Left lung (tissue), 10 donors: ENCODE results near the gene DBN1. TPM values are rescaled to one million over a fixed set of nuclear protein-coding genes. Genes with fewer than 3 reads are reported as not detected.
A peak's percentile ranks its signal among the peaks of the same experiment; 100 is the strongest.

Source experiments
- ATAC-seq: fragments of 200-7000 bp; cut with Tn5 transposase; one replicate; pipeline ENCODE4 v1.9.1; 2020; ENCODE audit warnings: moderate library complexity
- DNase-seq, 4 donors: peaks; one replicate each; pipeline ENCODE4 v3.0.0-alpha.2; 2013 to 2020
- H3K27ac ChIP-seq, 2 donors: fragments of 200-600 bp; sonication (generic) in 1 of 2; one replicate each; pipeline versions ENCODE4 v1.5.0 to v1.8.0; 2020 to 2021
- H3K27me3 ChIP-seq, 2 donors: fragments of 200-600 bp; sonication (generic) in 1 of 2; one replicate each; pipeline versions ENCODE4 v1.5.0 to v1.8.0; 2020 to 2021
- H3K36me3 ChIP-seq, 2 donors: fragments of 200-600 bp; sonication (generic) in 1 of 2; one replicate each; pipeline versions ENCODE4 v1.5.0 to v1.8.0; 2020 to 2021
- H3K4me1 ChIP-seq, 2 donors: fragments of 200-600 bp; one replicate each; pipeline ENCODE4 v1.8.0; 2021
- H3K4me3 ChIP-seq, 2 donors: fragments of 200-600 bp; sonication (generic) in 1 of 2; one replicate each; pipeline versions ENCODE4 v1.5.0 to v1.8.0; 2020 to 2021; ENCODE audit warnings: mild to moderate bottlenecking in 1 of 2
- H3K9me3 ChIP-seq, 2 donors: fragments of 200-600 bp; sonication (generic) in 1 of 2; one replicate each; pipeline versions ENCODE4 v1.5.0 to v1.8.0; 2020 to 2021
- CTCF ChIP-seq, 2 donors: fragments of 200-600 bp; sonication (generic) in 1 of 2; IDR thresholded peaks; one replicate each; pipeline versions ENCODE4 v1.5.0 to v1.8.0; 2021; ENCODE audit warnings: antibody characterized with exemption in 2 of 2
- intact Hi-C, 2 donors: fragments of 100-400 bp; cut with DNase I; formaldehyde crosslinking; loops; one replicate each; pipeline versions ENCODE4 v1.11.2 to v1.14.2; 2022
- polyA plus RNA-seq, 6 donors: library from polyadenylated mRNA; unstranded; fragments of 120-200 nt; gene quantifications; one replicate each; pipeline ENCODE4 v1.2.1, GENCODE V29; 2013; ENCODE audit not compliant: insufficient read length in 6 of 6
- total RNA-seq, 2 donors: library from RNA; stranded (reverse); fragmentation: NEBNext Ultra II Directional; extraction: Animal tissue kit (Norgen Biotek cat#: 25700); gene quantifications; one replicate each; pipeline ENCODE4 v1.2.1, GENCODE V29; 2021
- donor health status: DM: no; HTN: yes; CAD: no.
- donor health status: DM: no; HTN: no; CAD: no.

DBN1 gene
- total and polyA plus RNA-seq, 8 donors = 43.2 to 207 (median 148) TPM

GRCh38 chr5:177467436-177467835 is 6.0 kb downstream of the DBN1 start:
- no peak for TF ChIP-seq CTCF (IDR thresholded peaks at IDR 0.05)
- intact Hi-C loops = no loop called here
- Histone ChIP-seq H3K9me3 (no peaks in the 10 kb centered on the region), H3K27me3 (peaks cover 0 to 8% of the 10 kb centered on the region in 2 donors), H3K36me3 (peaks cover 0 to 27% of the 10 kb centered on the region in 2 donors), H3K4me3 (no peak overlapping the region), H3K27ac (no peak overlapping the region), H3K4me1 (peaks cover 9 to 23% of the 10 kb centered on the region in 2 donors)
- ATAC-seq (no peak), DNase-seq (peak in 1 of 4 donors; percentile 66)

DNA sequence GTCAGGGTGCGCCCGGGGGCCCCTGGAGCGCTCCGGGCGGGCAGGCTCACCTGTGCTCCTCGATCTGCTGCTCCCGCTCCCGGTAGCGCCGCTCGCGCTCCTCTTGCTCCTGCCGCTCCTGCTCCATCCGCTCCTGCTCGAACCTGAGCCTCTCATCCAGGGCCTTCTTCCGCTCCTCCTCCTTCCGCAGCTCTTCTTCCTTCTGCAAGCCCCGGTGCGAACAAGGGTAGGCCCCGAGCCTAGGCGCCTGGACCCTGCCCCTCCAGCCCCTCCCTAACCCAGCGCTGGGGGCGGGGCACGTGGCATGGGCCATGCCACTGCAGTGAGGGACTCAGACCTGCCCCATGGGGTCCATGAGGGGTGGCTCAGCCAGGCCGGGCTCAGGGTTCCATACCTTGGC is 6.6 kb downstream of the DBN1 start:
- intact Hi-C loops = no loop called here

DNA sequence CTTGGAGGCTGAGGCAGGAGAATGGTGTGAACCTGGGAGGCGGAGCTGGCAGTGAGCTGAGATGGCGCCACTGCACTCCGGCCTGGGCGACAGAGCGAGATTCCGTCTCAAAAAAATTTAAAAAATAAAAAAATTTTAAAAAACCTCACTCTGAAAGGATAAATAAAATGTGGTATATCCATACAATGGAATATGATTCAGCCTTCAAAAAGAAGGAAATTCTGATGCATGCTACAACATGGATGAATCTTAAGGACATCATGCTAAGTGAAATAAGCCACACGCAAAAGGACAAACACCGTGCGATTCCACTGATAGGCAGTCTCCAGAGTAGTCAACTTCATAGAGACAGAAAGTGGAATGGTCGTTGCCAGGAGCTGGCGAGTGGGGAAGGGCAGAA is 8.4 kb downstream of the DBN1 start:
- no peak for DNase-seq
- Histone ChIP-seq H3K4me1 (peaks cover 0 to 21% of the 10 kb centered on the region in 2 donors), H3K27me3 (no peaks in the 10 kb centered on the region), H3K9me3 (no peaks in the 10 kb centered on the region), H3K27ac (no peak overlapping the region), H3K4me3 (no peak overlapping the region), H3K36me3 (peaks cover 0 to 31% of the 10 kb centered on the region in 2 donors)
- ATAC-seq = no peak
- intact Hi-C loops = no loop called here
- TF ChIP-seq CTCF (IDR thresholded peaks at IDR 0.05) = no peak

More for the DNA sequence above, 6.6 kb downstream of the DBN1 start:
- no peak for TF ChIP-seq CTCF (IDR thresholded peaks at IDR 0.05)
- Histone ChIP-seq H3K27me3 (peaks cover 0 to 2% of the 10 kb centered on the region in 2 donors), H3K4me1 (peaks cover 3 to 23% of the 10 kb centered on the region in 2 donors), H3K27ac (no peak overlapping the region), H3K36me3 (peaks cover 0 to 27% of the 10 kb centered on the region in 2 donors), H3K4me3 (no peak overlapping the region), H3K9me3 (no peaks in the 10 kb centered on the region)
- ATAC-seq (no peak), DNase-seq (no peak)

GRCh38 chr5:177462021-177462670 is 11.3 kb downstream of the DBN1 start:
- H3K27ac ChIP-seq = peak overlapping the region in 1 of 2 donors; percentile 68
- no peaks in the 10 kb centered on the region for H3K9me3 ChIP-seq
- DNase-seq = no peak
- peaks cover 0 to 46% of the 10 kb centered on the region in 2 donors for H3K36me3 ChIP-seq
- no peak for TF ChIP-seq CTCF (IDR thresholded peaks at IDR 0.05)
- no peaks in the 10 kb centered on the region for H3K27me3 ChIP-seq
- ATAC-seq = peak; percentile 9
- no peak overlapping the region for H3K4me3 ChIP-seq
- peaks cover 0 to 26% of the 10 kb centered on the region in 2 donors for H3K4me1 ChIP-seq
- intact Hi-C loops = no loop called here

GRCh38 chr5:177459819-177460628 is 13.4 kb downstream of the DBN1 start:
- Histone ChIP-seq H3K4me1 (peaks cover 0 to 47% of the 10 kb centered on the region in 2 donors), H3K4me3 (no peak overlapping the region), H3K36me3 (peaks cover 0 to 28% of the 10 kb centered on the region in 2 donors), H3K27me3 (peaks cover 0 to 7% of the 10 kb centered on the region in 2 donors), H3K27ac (no peak overlapping the region), H3K9me3 (no peaks in the 10 kb centered on the region)
- ATAC-seq = no peak
- no peak for TF ChIP-seq CTCF (IDR thresholded peaks at IDR 0.05)
- no peak for DNase-seq
- intact Hi-C loops = loop anchor here (10.0 kb wide), 2 partner anchors 65 to 135 kb away; no protein-coding TSS in a partner anchor
